Measurements from ENCODE around the gene DCTN5.
"Not testable (repeated sequence)": the region's sequence is repeated elsewhere in the genome, so short reads cannot be mapped to it uniquely, and the experiment has no call there.

Gene DCTN5

DNA sequence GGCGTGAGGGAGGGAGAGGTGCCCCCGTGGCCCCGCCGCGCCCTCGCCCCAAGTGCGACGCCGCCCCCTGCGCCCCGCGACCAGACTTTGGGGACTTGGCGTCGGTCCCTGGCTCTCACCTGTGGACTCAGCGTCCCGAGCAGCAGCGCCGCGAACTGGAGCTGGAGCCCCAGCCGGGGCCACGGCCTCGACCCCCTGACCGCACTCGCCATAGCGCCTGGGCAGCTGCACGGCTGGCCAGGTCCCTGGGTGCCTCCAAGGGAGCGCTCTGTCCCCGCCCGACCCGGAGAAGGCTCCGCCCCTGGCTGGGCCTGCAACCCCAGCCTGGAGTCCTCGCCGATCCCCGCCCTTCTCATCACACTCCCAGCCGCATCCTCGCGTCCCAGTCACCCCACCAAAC is 71.7 kb downstream of the DCTN5 start, which contains the start of gene ERN2:
Gene ERN2, minus strand, starts transcription at position 247 of the 400 bp plus-strand sequence. Its CDS starts 35 bp downstream, at position 212.
- POLR2A ChIA-PET (ENCODE audit: low non-redundant PET), result no interaction called here
- H3K27ac ChIP-seq, result no peak within 1 kb of the TSS
- no peak for DNase-seq (ENCODE audit: low spot score)
- CTCF ChIA-PET, result no interaction called here
- TF ChIP-seq CTCF (conservative IDR thresholded peaks at IDR 0.05; ENCODE audit: low read depth), result no peak

- POLR2A ChIA-PET (ENCODE audit: low non-redundant PET), result no interaction called here
- DNase-seq (ENCODE audit: low spot score), result no peak
- H3K27ac ChIP-seq, result no peak overlapping the region
- CTCF ChIA-PET, result no interaction called here
- no peak for TF ChIP-seq CTCF (conservative IDR thresholded peaks at IDR 0.05; ENCODE audit: low read depth)
Measured at GRCh38 chr16:23716484-23716883, 75.2 kb downstream of the DCTN5 start.

GRCh38 chr16:23722613-23723240 is 81.5 kb downstream of the DCTN5 start:
- H3K27ac ChIP-seq; DNase-seq (ENCODE audit: low spot score); POLR2A ChIA-PET (ENCODE audit: low non-redundant PET); CTCF ChIA-PET: not testable (repeated sequence)

GRCh38 chr16:23724096-23724784 is 83.0 kb downstream of the DCTN5 start:
- H3K27ac ChIP-seq, result no peak overlapping the region
- TF ChIP-seq CTCF (conservative IDR thresholded peaks at IDR 0.05; ENCODE audit: low read depth), result no peak
- POLR2A ChIA-PET (ENCODE audit: low non-redundant PET), result no interaction called here
- CTCF ChIA-PET, result no interaction called here
- DNase-seq (ENCODE audit: low spot score), result no peak

DNA sequence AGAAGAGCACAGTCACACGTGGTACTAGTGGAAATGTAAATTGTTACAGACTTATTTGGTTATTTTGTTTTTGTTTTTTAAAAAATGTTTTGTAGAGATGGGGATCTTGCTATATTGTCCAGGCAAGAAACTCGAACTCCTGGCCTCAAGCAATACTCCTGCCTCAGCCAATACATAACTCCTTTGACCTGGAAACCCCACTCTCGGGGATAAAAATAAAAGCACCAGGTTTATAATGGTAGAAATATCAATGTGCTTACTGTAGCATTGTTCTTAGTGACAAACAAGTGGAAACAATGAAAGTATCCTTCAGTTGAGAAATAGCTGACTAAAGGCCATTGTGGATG is 83.5 kb downstream of the DCTN5 start:
- no peak for TF ChIP-seq CTCF (conservative IDR thresholded peaks at IDR 0.05; ENCODE audit: low read depth)
- DNase-seq (ENCODE audit: low spot score), result no peak
- CTCF ChIA-PET, result interaction anchor here (0.6 kb wide), 1 partner anchor 10 kb away, joined by 3 read pairs; no protein-coding TSS in a partner anchor
- POLR2A ChIA-PET (ENCODE audit: low non-redundant PET), result no interaction called here
- H3K27ac ChIP-seq, result no peak overlapping the region

DNA sequence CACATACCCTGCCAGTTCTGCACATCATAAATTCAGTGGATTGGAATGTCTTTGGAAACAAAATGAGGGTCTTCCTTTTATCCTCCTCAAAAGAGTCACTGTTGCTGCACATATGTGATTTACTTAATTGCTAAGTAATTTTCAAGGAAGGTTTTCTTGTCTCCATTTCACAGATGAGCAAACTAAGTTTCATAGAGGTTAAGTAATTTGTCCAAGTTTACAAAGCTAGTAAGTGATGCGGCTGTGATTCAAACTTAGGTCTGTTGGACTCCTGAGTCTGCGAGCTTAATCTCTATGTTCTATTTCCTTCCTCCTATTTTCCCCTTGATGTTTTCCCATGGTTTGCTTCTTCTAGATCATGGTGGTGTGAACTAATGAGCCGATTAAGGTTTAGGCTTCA is 85.4 kb downstream of the DCTN5 start:
- ChIA-PET POLR2A (ENCODE audit: low non-redundant PET) (no interaction called here), CTCF (interaction anchor here (0.6 to 1.9 kb wide), 2 partner anchors 48 to 308 kb away, joined by 3 to 11 read pairs; partner anchors contain the start of gene PLK1)
- H3K27ac ChIP-seq, result no peak overlapping the region
- no peak for TF ChIP-seq CTCF (conservative IDR thresholded peaks at IDR 0.05; ENCODE audit: low read depth)
- DNase-seq (ENCODE audit: low spot score), result no peak
